HG03108 (cell line): Measurements from ENCODE around the gene PGGHG.

Source experiments
- ATAC-seq: cut with Tn5 transposase; IDR thresholded peaks from one replicate; pipeline ENCODE4 v1.9.1; 2021; ENCODE audit warnings: moderate library complexity; ENCODE audit not compliant: unreplicated experiment

Gene PGGHG

DNA sequence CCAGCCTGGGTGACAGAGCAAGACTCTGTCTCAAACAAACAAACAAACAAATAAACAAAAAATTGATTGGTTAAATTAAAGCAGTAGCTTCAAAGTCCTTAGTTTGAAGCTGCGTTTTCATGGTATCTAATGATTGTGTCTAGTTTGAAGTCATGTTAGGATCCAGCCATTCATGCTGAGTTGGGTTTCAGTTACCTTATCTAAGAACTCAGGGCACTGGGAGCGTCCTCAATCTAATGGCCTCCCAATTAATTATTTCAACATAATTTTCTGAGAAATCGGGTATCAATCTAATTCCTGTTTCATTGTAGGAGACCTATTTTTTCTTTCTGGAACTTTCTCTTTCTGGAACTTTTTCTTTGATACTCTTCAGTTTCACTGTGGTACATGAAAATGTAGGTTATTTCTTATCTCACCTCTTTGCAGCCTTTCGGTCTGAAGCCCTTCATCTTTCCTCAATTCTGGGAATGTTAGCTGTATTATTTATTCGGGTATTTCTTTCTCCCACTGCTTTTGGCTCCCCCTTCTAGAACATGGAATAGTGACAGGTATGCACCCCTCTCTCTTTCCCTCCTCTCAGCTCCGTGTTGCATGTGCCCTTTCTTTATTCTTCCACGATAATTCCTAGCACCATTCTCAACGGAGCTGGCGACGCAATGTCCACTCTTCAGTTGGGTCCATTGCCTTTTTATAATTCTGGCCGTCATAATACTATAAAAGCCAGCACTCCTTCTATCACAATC, 56.1 kb downstream of the PGGHG start:
- no peak for ATAC-seq
